ENCODE data around the gene MGST2.
A peak's percentile ranks its signal among the peaks of the same experiment; 100 is the strongest.
"Not testable (repeated sequence)": the region's sequence is repeated elsewhere in the genome, so short reads cannot be mapped to it uniquely, and the experiment has no call there.

The MGST2 gene

GRCh38 chr4:139665690-139666529 is at the start of gene MGST2:
TSS of gene MGST2 (plus strand) at chr4:139665819. CDS start at chr4:139666020, 201 bp downstream.
- peak; percentile 78 for DNase-seq (ENCODE audit: low read depth)

GRCh38 chr4:139617702-139618490 is 47.7 kb upstream of the MGST2 start:
- DNase-seq (ENCODE audit: low read depth), result no peak

- DNase-seq (ENCODE audit: low read depth), result peak; percentile 43
These were observed 46.0 kb upstream of the MGST2 start for GRCh38 chr4:139619644-139620043.

GRCh38 chr4:139622901-139623381 is 42.7 kb upstream of the MGST2 start:
- DNase-seq (ENCODE audit: low read depth), result no peak

- no peak for DNase-seq (ENCODE audit: low read depth)
These were observed 41.1 kb upstream of the MGST2 start for GRCh38 chr4:139624441-139625092.

GRCh38 chr4:139625093-139625455 is 40.5 kb upstream of the MGST2 start:
- no peak for DNase-seq (ENCODE audit: low read depth)

- no peak for DNase-seq (ENCODE audit: low read depth)
These were observed 40.1 kb upstream of the MGST2 start for GRCh38 chr4:139625482-139625881.

GRCh38 chr4:139628184-139629012 is 37.2 kb upstream of the MGST2 start:
- no peak for DNase-seq (ENCODE audit: low read depth)

GRCh38 chr4:139629436-139630125 is 36.0 kb upstream of the MGST2 start:
- no peak for DNase-seq (ENCODE audit: low read depth)

- DNase-seq (ENCODE audit: low read depth), result no peak
These were observed 35.5 kb upstream of the MGST2 start for GRCh38 chr4:139630126-139630495.

- no peak for DNase-seq (ENCODE audit: low read depth)
These were observed 34.6 kb upstream of the MGST2 start for GRCh38 chr4:139630991-139631390.

GRCh38 chr4:139631791-139632190 is 33.8 kb upstream of the MGST2 start:
- DNase-seq (ENCODE audit: low read depth), result no peak

GRCh38 chr4:139632739-139633138 is 32.9 kb upstream of the MGST2 start:
- not testable (repeated sequence) for DNase-seq (ENCODE audit: low read depth)

- DNase-seq (ENCODE audit: low read depth), result no peak
These were observed 32.4 kb upstream of the MGST2 start for GRCh38 chr4:139633195-139633594.

GRCh38 chr4:139633661-139634060 is 32.0 kb upstream of the MGST2 start:
- DNase-seq (ENCODE audit: low read depth), result peak; percentile 43

- no peak for DNase-seq (ENCODE audit: low read depth)
These were observed 29.7 kb upstream of the MGST2 start for GRCh38 chr4:139635966-139636365.

GRCh38 chr4:139638306-139638705 is 27.3 kb upstream of the MGST2 start:
- DNase-seq (ENCODE audit: low read depth), result not testable (repeated sequence)

GRCh38 chr4:139639654-139640053 is 26.0 kb upstream of the MGST2 start:
- no peak for DNase-seq (ENCODE audit: low read depth)

- DNase-seq (ENCODE audit: low read depth), result peak; percentile 51
These were observed 24.4 kb upstream of the MGST2 start for GRCh38 chr4:139641218-139641617.

- DNase-seq (ENCODE audit: low read depth), result peak; percentile 86
These were observed 23.3 kb upstream of the MGST2 start for GRCh38 chr4:139642364-139642763.
